ENCODE data around the gene SMC1A.

Gene SMC1A

DNA sequence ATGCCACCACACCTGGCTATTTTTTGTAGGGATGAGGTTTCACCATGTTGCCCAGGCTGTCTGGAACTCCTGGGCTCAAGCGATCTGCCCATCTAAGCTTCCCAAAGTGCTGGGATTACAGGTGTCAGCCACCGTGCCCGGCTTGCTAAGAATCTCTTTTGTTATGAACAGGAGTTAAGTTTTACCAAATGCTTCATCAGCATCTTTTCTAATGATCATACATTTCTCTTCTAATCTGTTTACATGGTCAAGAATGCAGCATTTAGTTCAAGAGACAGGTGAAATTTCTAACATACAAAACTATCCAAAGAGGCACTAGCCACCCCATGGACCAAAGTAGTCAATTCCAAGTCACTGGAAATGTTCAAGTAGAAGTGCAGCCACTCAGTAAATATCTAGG is 88.6 kb downstream of the SMC1A start:
- no peak for DNase-seq

DNA sequence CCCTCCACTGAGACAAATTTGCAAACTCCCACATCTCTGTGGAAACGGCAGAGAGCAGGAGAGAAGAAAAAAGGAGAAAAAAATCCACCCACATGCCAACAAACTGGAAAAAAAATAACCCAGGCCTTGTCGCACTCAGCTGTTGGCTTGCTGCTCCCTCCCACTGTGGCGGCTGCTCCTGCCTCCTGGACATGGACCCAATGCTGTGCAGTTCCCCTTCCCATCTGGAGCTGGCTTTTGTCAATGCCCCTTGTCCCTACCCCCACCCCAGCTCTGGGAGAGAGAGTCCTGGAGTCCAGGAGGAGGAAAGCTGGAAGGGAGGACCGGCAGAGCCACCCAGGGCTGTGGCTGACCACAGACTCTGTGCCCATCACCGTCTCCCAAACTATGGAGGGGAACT is 90.2 kb downstream of the SMC1A start:
- DNase-seq, result no peak

DNA sequence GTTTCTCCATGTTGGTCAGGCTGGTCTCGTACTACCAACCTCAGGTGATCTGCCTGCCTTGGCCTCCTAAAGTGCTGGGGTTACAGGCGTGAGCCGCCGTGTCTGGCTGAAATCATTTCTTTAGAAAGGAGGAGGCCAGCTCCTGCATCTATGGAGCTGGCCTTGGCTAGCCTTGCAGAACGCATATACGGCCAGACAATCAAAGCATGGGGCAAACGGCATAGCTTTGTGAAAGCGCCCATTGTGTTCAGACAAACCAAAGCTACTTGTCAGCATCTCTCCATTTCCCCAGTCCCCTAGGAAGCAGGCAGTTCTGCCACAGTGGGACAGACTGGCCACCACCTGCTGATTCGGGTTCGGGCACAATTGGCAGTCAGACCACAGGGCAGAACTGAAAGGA is 92.1 kb downstream of the SMC1A start:
- DNase-seq, result no peak

DNA sequence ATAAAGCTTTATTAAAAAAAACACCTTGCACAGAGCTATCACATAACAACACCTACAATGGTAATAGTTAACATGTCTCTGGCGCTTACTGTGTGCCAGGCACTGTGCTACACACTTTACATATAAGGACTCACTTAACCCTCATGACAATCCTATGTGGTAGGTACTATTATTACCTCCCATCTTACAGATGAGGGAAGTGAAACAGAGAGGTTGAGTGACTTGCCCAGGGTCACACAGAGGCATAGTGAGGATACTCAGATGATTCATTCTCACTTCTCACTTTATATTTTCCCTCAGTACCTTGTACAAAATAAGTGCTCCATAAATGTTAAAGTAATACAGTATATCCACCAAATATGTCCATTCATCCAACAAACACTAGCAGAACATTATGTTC is 97.7 kb downstream of the SMC1A start:
- no peak for DNase-seq

Measured in stimulated activated naive CD4-positive, alpha-beta T cell (primary cell).